HG03097 (cell line): ENCODE results near the gene KLHL29.
"Not testable (repeated sequence)": the region's sequence is repeated elsewhere in the genome, so short reads cannot be mapped to it uniquely, and the experiment has no call there.

Experiments
- ATAC-seq: cut with Tn5 transposase; IDR thresholded peaks from one replicate; pipeline ENCODE4 v1.9.1; 2021; ENCODE audit not compliant: unreplicated experiment, low FRiP score

KLHL29 gene

DNA sequence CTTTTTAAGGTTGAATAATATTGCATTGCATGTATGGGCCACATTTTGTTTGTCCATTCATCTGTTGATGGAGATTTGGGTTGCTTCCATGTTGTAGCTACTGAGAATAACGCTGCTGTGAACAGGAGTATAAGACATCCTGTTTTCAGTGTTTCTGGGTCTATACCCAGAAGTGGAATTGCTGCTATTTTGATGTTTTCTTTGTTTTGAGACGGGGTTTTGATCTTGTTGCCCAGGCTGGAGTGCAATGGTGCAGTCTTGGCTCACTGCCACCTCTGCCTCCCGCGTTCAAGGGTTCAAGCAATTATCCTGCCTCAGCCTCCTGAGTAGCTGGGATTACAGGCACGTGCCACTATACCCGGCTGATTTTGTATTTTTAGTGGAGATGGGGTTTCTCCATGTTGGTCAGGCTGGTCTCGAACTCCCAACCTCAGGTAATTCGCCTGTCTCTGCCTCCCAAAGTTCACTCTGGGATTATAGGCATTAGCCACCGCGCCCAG is 6.3 kb downstream of the KLHL29 start:
- ATAC-seq = not testable (repeated sequence)

DNA sequence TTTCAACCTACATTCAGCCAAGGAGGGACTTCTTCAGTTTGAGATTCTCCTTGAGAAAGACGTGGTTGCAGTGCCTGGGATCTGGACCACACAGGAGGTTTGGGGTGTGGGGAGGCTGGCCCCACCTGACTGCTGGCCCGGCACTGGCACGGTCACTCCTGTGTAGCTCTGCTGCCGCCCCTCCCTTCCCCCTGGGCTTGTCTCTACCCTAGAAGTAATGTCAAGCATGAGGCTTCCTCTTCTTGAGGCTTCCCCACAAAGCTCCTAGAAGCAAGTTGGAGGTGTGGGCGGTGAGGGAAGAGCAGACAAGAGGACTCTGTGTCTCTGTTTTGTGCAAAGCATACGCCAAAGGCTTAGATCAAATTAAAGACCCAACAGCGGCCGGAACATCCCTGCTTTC is 8.7 kb downstream of the KLHL29 start:
- no peak for ATAC-seq

DNA sequence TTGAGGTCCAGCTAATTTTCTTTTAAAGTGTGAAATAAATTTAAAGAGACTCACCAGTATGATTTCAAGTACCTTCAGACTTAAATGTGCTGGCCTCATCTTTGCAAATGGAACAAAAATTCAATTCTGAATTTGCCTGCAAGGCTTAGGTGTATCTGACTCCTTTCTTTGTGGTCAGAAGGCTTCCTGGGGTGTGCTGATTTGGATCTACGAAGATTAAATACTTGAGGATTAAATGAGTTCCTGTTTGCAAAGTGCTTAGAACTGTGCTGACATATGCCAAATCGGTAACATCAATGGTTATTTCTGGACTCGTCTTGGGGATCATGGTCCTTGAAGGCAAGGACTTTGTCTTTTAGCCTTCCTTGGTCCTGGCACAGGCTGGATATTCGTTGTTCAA is 9.7 kb downstream of the KLHL29 start:
- no peak for ATAC-seq

GRCh38 chr2:23397478-23397877 is 12.5 kb downstream of the KLHL29 start:
- no peak for ATAC-seq

DNA sequence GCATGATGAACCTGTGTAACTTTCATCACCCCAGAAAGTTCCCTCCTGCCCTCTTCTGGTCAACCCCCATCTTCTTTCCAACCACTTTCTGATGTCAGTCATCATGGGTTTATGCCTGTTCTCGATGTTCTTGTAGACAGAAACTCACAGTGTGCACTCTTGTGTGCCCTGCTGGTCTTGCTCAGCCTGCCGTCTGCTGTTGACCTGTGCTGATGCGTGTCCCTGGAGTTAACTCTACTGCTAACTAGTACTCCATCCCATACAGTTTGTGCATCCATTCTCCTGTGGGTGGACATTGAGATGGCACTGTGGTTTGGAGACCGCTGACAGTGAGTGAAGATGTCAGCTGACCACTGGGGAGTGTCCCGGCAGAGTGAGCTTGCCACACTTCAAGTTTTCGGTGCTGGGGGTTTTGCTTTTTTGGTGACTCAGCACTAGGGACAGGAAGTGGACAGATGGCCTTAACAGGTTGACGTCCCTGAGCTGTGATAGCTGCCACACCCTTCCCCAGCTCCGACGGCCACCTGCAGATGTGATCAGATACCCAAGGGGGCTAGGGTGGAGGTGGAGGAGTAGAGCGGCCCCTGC is 14.8 kb downstream of the KLHL29 start:
- no peak for ATAC-seq

DNA sequence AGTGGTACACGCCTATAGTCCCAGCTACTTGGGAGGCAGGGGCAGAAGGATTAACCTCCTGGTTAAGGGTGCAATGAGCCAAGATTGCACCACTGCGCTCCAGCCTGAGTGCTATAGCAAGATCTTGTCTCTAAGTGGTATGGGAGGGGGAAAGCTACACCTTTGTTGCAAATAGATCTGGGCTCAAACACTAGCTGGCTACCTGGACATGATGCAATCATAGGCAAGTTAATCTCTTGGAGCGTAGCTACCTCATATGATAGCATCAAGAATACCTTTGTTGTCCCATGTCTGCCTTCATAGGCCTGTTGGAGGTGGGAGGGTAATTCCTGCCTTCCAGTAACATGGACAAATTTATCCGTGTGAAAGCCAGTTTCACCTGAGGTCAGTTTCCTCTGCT is 15.7 kb downstream of the KLHL29 start:
- ATAC-seq = no peak

GRCh38 chr2:23401427-23402204 is 16.6 kb downstream of the KLHL29 start:
- no peak for ATAC-seq

DNA sequence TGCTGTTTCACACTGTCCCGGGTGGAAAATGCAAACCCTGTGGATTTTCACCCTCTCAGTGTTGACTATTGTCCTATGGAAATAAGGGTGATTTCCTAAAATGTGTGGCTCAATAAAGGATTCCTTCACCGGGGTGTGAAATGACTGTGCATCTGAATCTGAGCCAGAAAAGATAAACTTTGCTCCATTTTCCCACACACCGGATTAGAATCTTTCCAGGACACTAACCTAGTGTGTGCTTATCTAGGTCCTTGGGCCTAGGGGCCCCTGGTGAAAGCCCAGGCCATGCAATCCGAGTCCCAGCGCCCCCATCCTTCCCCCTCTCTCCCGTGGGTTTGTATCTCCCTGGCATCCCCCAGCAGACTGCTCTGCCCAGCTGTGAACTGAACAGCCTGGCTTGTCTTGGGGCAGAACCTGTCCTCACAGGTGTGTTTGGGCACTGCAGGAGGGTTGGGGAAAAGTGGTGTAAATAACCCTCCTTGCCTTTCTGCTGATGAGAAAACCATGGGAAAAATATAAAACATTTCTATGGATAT is 17.3 kb downstream of the KLHL29 start:
- ATAC-seq = no peak

DNA sequence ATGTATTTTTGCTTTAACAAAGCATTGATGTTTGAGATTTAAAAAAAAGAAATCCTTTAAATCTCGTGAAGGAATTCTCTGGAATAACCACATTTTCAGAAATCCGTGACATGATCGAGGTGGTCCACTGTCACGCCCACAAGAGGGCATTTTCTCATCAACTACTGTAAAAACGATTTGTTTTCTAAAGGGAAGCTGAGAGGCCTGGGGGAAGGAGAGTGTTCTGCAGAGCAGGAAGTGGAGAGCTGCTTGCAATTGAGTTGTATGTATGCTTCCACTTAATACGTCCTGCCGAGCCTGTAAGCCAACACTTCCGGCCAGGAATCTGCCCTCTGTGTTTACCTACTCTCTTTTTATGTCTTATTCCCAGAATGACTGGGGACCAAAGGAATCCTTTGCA is 19.4 kb downstream of the KLHL29 start:
- ATAC-seq = peak; percentile 55

GRCh38 chr2:23409248-23409647 is 24.3 kb downstream of the KLHL29 start:
- ATAC-seq = no peak

- no peak for ATAC-seq
Measured at GRCh38 chr2:23410596-23410995, 25.6 kb downstream of the KLHL29 start.

DNA sequence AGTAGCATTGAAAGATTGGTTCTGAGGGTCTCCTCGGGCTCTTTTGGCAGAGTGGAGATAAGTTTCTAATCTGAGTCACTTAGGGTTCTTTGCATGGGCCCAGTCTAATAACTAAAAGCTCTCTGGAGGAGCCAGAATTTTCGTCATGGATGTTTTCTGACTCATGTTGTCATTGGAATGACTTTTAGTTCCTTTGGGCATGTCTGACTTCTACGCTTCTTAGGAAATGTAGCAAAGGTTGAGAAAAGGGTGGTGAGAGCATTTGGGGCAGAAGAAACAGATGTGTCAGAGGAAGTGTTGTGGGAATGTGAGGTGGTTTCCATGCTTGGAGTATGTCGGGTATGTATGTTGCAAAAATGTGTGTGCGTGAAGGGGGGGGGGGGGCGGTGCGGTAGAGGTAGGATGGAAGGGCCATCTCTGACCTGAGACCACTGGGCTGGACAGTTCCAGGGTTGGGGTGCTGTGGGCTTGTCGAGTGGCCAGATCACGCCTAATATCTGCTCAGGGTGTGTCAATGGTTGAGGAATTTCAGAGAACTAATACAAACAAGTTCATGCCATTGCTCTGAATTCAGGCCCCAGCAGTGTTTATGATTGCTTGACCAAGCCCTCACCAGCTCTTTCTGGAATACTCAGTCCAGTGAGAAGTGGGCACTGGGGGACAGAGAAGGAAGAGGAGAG is 26.9 kb downstream of the KLHL29 start:
- no peak for ATAC-seq

GRCh38 chr2:23412556-23413155 is 27.7 kb downstream of the KLHL29 start:
- ATAC-seq = no peak

GRCh38 chr2:23413641-23414040 is 28.7 kb downstream of the KLHL29 start:
- no peak for ATAC-seq

GRCh38 chr2:23414106-23414505 is 29.1 kb downstream of the KLHL29 start:
- ATAC-seq = no peak

DNA sequence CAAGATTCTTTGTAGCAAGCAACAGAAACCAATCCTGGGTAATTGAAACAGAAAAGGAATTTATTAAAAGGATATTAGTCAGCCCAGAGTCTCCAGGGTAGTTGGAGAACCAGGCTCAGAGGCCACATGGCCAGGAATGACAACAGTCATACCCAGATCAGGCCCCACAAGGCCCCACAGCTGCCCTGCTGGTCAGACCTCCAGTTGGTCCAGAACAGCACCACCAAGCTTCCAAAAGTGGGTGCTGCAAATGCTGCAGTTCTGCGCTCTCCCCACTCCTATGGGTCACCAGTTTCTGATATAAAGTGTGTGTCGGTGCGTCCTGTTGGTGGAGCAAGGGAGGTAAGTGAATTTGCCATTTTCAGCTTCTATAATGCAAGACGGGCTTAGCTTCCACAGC is 29.9 kb downstream of the KLHL29 start:
- no peak for ATAC-seq

DNA sequence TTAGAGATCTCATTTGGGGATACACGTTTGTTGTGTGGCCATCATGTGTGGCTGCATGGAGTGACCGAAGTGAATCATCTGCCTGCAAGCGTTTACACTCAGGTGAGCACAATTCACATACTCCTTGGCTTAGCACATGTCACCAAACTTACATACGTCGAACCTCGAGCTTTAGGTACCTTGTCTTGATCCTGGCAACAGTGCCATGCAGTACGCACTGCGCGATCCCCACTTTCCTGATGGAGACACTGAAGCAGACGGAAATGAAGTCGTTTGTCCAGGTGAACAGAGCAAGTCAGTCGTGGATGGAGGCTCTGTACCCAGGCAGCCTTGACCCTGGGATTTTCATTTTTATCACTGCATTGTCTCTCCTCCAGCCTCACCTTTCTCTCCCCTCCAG is 32.3 kb downstream of the KLHL29 start:
- ATAC-seq = no peak

DNA sequence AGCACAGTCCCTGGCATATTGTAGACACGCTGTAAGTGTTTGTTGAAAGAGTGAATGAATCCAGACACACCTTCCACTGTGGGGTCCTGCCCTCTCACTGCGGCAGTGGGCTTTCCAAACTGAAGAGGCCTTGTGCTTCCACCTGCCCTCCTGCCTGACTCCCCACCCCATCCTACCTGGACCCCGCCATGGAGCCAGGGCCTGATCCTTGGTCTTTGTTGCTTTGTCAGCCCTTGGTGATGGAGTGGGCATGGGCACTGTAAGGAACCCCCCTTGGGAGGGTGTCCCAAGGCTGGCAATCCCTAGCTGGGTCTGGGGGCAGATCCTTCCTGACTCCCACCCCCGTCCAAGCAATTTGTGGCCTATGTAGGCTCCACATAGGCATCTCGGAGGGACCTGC is 33.1 kb downstream of the KLHL29 start:
- no peak for ATAC-seq

- ATAC-seq = no peak
Measured at GRCh38 chr2:23418461-23418911, 33.5 kb downstream of the KLHL29 start.

GRCh38 chr2:23419171-23420090 is 34.5 kb downstream of the KLHL29 start:
- no peak for ATAC-seq
